ENCODE results near the gene SERINC2.

SERINC2 gene

GRCh38 chr1:31421371-31422040 is 8.5 kb downstream of the SERINC2 start:
- peak; percentile 54 for TF ChIP-seq CTCF (conservative IDR thresholded peaks at IDR 0.05; ENCODE audit: low read length)
- no peak for DNase-seq (ENCODE audit: low read depth)
- H3K4me3 ChIP-seq (ENCODE audit: low read length) = no peak overlapping the region

- no peak overlapping the region for H3K4me3 ChIP-seq (ENCODE audit: low read length)
- peak; percentile 91 for DNase-seq (ENCODE audit: low read depth)
- TF ChIP-seq CTCF (conservative IDR thresholded peaks at IDR 0.05; ENCODE audit: low read length) = peak; percentile 98
Observed at GRCh38 chr1:31422505-31423319, 9.7 kb downstream of the SERINC2 start.

- DNase-seq (ENCODE audit: low read depth) = no peak
- TF ChIP-seq CTCF (conservative IDR thresholded peaks at IDR 0.05; ENCODE audit: low read length) = no peak
- no peak overlapping the region for H3K4me3 ChIP-seq (ENCODE audit: low read length)
Observed at GRCh38 chr1:31423418-31423947, 10.5 kb downstream of the SERINC2 start.

GRCh38 chr1:31424568-31424967 is 11.6 kb downstream of the SERINC2 start:
- TF ChIP-seq CTCF (conservative IDR thresholded peaks at IDR 0.05; ENCODE audit: low read length) = no peak
- H3K4me3 ChIP-seq (ENCODE audit: low read length) = no peak overlapping the region
- DNase-seq (ENCODE audit: low read depth) = no peak

GRCh38 chr1:31425301-31426081 is 12.5 kb downstream of the SERINC2 start:
- no peak for DNase-seq (ENCODE audit: low read depth)
- no peak for TF ChIP-seq CTCF (conservative IDR thresholded peaks at IDR 0.05; ENCODE audit: low read length)
- H3K4me3 ChIP-seq (ENCODE audit: low read length) = no peak overlapping the region

- no peak for DNase-seq (ENCODE audit: low read depth)
- no peak for TF ChIP-seq CTCF (conservative IDR thresholded peaks at IDR 0.05; ENCODE audit: low read length)
- H3K4me3 ChIP-seq (ENCODE audit: low read length) = no peak overlapping the region
Observed at GRCh38 chr1:31426249-31426922, 13.4 kb downstream of the SERINC2 start.

Data from AG10803 (cell line).